Smooth muscle cell of the umbilical artery (primary cell): ENCODE measurements around the gene SLC36A4. TPM values are rescaled to one million over a fixed set of nuclear protein-coding genes. Genes with fewer than 3 reads are reported as not detected.

Experiments
- total RNA-seq: library from RNA; depleted of rRNA; stranded (reverse); fragments of >200 nt; gene quantifications from 2 replicates; pipeline ENCODE4 v1.2.3, GENCODE V29; 2014

SLC36A4 gene
- 7.7 and 12.9 TPM in 2 replicates for total RNA-seq

DNA sequence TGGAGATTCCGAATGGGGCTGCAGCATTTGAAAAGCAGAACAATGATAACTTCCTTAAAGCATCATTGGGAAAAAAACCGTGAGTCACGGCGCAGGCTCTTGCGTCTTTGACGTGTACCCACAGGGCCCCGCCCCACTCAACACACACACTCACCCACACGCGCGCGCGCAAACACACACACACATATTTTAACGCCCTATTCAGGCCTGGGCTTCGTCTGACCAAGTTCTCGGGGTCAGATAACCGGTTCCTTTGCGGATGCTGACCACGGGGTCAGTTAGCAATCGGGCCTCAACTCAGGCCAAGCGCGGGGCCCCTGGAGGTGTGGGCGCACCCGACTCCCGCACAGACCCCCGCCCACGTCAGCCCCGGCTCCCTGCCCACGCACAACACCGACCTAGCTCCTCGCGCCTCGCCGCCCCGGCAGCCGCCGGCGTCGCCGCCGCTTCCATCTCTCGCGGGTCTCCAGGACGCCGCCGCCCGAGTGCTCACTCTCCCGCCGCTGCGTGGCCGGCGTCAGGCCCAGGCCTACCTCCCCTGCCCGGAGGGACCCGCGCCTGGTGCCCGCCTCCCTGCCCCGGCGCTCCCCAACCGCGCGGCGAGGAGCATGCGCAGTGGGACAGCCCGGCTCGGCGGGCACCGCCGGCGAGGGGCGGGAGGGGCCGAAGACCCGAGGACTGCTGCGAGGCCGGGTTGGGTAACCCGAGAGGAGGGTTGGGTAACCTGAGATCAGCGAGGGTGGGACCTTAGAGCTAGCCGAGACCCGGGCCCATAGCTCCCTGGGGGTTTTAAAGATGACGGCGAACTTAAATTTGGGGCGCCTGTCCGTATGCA lies at the start of gene SLC36A4:
SLC36A4 (minus strand) TSS at position 612 of the 835 bp plus-strand sequence; CDS start at position 453, 159 bp downstream.

Other genes starting within 250 kb of the SLC36A4 start
- not detected in 2 replicates for gene MTNR1B, start 228.3 kb downstream of the SLC36A4 start, total RNA-seq
- gene DEUP1, start 132.8 kb upstream of the SLC36A4 start, total RNA-seq, result not detected in 2 replicates